GM18907 (cell line): ENCODE results near the gene RGMA.
"Not testable (repeated sequence)": the region's sequence is repeated elsewhere in the genome, so short reads cannot be mapped to it uniquely, and the experiment has no call there.

Experiments used
- ATAC-seq: cut with Tn5 transposase; IDR thresholded peaks from one replicate; pipeline ENCODE4 v1.9.1; 2021; ENCODE audit warnings: mild to moderate bottlenecking, moderate library complexity; ENCODE audit not compliant: unreplicated experiment

Gene RGMA

GRCh38 chr15:93067649-93068085 lies 21.3 kb downstream of the RGMA start:
- ATAC-seq: no peak

DNA sequence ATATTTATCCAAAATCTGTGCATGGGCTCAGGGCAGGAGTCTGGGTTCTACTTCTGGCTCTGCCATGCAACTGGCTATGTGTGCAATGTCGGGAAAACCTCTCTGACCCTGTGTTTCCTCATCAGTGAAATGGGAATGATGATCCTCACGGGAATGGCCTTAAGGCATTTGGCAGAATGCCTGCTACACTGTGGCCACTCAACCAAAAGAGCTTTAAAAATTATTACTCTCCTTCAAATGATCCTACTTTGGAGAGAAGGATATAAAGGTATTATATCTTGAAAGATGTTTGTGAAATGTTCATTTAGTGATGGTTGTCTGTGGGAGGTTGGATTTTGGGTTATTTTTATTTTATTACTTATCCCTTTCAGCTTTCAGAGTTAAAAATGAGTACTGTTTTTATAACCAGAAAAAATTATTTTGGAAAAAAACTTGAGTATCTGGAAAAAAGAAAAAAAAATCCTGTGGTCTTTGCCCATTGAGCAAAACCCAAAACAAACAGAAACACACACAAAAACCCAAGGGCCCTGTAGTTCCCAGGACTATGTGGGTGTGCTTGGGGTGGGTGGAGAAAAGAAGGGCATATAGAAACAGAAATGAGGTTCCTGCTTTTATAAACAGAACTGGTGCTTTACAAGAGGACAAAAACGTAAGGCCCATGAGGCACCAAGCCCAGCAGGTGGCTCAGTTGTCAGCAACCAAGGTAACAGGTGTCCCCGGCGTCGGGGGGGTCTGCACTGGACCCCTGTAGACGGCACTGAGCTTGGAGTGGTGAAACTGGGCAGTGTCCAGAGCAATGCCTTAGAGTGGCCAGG lies 22.0 kb downstream of the RGMA start:
- ATAC-seq: no peak

GRCh38 chr15:93066224-93066681 lies 22.8 kb downstream of the RGMA start:
- ATAC-seq: no peak

- no peak for ATAC-seq
These were observed 23.4 kb downstream of the RGMA start for GRCh38 chr15:93065641-93066045.

- no peak for ATAC-seq
These were observed 25.0 kb downstream of the RGMA start for GRCh38 chr15:93063796-93064690.

DNA sequence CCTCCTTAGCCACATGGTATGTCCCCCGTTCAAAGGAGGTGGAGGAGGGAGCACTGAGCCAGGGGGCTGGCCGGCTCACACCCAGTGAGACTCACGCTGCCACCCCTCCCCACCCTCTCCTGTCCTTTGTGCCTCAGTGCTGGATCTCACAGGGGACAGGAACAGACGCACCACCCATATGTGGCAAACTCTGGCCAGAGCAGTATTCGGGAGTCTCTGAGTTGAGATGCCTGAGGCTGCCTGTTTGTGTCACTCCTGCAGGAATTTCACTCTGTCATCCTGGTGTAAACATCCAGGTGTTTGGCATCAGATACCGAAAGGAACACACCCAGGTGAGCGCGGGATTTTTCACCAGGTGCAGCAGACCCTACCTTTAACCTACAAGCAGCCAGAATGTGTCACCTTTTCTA lies 25.7 kb downstream of the RGMA start:
- ATAC-seq: no peak

DNA sequence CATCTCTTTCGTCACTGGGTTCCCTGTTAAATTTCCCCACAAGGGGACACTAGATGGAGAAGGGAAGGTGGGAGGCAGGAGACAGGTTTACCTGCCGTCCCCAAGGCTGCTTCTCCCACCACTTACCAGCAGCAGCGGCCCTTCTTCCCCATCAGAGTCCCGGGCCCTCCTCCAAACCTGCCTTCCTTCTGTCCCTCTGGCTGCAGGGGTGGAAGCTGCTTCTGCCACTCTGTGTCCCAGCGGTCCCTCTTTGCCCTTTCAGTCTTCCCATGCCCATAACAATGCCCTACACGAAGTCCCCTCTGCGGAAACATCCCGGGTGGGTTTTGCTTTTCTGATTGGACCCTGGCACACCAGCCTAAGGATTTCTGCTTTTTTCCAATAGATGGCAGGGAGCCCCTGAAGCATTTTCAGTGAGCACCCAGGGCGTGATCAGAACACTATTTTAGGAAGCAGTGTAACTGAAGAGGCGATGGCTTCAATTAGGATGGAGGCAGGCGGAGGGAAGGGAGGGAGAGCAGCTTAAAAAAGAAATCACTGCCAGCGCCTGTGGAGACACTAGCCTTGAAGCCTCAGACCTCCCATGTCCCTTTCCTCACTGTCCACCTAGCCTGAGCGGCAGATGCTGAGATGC lies 26.3 kb downstream of the RGMA start:
- not testable (repeated sequence) for ATAC-seq

DNA sequence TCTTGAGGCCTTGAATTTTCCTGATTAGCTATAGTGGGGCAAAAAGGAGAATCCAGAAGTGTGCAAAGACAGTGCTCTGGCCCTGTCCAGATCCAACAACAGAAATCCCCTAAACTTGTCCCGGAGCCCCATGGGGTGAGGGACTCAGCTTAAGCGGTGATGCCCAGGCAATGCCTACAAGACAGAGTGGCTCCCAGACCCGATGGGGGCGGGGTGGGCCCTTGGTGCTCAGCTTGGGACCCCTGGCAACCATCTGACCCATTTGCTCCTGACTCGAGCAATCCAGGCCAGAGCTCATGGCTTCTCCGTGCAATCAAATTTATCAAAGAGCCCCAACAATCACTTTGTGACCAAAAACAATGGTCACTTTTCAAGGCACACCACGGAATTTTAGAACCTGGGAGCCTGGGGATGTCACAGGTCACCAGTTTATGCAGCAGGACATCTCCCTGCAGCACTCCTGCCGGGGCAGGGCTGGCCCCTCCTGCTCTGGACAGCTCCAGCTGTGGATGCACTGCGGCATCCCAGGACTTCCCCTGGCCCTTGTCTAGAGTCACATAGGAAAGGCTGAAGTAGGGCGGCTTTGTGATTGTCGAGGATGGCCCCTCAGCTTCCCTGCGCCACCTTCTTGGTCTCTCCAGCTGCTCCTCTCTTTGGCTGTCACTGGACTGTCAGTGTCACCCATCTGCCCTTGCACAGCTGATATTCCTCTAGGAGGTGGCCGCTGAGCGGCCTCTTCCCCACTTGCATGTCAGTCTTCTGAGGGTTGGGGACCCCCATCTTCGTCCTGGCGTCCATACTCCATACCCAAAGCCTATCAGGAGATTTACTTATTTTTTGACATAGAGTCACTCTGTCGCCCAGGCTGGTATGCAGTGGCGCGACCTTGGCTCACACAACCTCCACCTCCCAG lies 28.4 kb downstream of the RGMA start:
- ATAC-seq: no peak

GRCh38 chr15:93059442-93059841 lies 29.6 kb downstream of the RGMA start:
- no peak for ATAC-seq

DNA sequence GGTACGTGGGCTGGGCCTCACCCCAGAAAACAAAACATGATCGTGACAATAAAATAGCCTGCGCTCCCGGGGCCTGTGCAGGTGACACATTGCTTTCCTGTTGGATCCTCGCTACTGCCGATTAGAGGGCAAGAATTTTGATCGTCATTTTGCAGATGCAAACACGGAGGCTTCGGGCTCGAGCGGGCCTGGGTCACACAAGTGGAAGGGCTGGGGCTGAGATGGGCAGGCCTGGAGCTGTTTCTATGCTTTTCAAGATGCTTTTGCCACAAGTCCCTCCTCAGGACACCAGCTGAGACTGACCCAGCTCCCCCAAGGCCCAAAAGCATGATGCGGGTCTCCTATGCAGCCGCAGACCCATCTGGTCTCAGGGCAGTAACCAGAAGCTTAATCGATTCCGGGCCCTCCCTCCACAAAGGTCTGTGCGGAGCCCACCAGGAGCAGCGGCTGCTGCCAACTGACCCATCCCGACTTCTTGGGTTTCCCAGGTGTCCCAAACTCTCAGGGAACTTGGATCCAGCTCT lies 30.0 kb downstream of the RGMA start:
- no peak for ATAC-seq

GRCh38 chr15:93058128-93058527 lies 30.9 kb downstream of the RGMA start:
- ATAC-seq: no peak

DNA sequence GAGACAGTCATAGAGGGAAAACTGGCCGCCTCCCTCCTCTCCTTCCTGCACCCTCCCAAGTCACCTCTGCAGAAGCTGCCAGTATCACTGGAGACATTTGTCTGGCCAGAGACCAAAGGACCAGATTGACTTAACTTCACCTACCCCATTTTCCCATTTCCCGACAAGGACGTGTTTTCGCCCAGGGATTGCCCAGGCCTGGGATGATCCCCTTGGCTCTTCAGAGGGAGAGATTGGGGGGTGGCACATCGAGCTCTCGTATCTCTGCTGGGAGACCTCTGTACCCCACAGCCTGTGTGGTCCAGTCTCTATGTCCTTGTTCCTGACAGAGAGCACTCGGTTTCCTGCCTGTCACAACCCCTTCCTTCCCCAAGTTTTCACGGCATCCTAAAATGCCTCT lies 31.4 kb downstream of the RGMA start:
- ATAC-seq: no peak

DNA sequence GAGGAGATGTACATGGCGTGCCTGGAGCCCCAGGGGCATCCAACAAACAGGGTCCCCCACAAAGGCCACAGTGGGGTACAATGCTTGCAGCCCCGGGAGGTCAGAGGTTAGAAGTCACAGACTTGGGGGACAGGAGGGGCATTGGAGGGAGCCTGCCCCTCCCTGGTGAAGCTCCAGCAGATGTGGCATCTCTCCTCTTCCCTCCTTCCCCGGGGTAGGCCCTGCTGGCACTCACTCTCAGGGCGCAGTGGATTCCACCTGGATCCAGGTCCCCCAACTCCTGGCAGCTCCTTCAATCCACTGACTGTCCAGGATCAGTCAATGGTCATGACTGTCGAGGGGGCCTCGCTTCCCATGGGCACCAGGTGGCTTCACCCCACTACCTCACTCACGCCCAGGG lies 32.2 kb downstream of the RGMA start:
- no peak for ATAC-seq

- no peak for ATAC-seq
These were observed 33.8 kb downstream of the RGMA start for GRCh38 chr15:93055211-93055610.

GRCh38 chr15:93052090-93052879 lies 36.7 kb downstream of the RGMA start:
- no peak for ATAC-seq

DNA sequence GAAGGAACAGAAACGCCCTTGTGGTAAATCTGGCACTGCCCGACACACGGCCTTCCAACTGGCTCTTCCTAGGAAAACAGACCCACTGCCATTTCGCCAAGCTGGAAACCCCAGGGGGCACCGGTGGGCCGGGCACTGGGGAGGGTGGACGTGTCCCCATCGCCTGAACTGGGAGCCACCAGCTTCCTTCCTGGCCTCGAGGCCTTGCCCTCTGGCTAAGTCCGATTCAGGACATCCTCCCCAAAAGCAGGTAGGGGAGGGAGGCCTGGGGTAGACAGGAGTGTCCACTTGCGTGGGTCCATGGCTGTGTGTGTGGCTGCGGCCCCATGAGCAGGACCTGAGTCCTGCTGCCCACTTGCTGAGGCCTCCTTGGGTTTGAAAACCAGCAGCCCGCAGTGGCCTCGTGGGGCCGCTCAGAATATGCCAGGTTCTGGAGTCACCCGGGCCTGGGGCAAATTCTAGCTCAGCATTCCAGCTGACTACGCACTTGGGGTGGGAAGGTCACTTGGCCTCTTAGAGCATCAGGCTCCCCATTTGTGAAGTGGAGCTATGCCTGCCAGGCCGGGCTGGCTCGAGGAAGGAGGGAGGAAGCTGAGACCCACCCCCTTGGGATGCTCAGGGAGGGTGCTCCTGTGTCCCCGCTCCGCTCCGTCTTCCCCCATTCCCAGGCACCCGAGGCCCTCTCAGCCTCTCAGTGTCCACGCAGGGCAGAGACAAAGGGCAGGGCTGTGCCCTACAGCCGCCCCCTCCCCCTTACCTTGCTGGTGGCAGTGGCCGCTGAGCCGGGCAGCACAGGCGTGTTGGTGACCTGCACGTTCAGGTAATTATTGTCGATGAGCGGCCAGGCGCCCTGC lies 37.5 kb downstream of the RGMA start:
- ATAC-seq: no peak

DNA sequence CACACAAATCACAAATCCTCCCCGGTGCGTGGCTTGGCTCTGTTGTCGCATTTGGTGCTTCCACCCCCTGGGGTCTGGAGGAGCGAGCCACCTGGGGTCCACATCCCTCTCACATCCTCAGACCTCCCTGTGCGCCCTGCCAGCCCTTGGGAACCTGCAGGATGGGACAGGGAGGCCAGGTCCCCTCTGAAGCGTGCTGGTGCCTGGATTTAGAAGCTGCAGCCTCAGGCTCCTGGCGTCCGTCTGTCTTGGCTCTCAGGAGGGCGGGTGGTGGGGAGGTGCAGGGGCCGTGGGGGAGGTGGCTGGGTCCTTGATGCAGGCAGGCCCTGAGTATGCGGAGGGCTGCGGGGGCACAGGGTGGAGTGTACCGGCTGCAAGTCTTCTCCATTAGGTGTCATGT lies 38.4 kb downstream of the RGMA start:
- ATAC-seq: no peak

DNA sequence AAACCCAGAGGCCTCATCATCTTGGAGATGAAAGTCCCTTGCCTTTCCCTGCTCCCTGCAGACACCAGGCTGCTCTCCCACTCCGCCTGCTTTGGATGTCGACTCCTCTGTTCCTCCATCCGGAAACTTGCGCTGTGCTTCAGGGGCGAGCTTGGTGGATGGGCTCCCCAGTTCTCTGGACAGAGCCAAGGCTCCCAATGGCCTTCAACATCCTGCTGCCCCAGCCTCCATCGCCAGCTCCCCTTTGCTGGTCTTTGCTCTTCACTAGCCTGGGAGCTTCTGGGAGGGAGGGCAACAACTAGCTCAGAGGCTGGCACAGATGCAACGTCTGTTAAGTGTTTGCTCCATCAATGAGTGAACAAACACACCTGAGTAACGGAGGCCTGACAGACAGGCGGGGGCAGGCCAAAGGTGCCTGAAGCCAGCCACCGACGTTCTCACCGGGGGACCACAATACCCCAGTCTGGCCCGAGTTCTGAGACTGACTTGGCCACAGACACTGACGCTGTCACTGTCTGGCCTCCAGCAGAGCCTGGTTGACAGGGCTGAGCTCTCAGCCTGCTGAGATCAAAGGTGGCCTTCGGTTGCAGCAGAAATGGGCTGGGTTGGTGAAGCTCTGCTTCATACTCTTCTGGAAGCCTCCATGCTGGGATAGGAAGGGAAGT lies 39.0 kb downstream of the RGMA start:
- no peak for ATAC-seq
